HepG2 (cell line): ENCODE data around the gene ZNF416. TPM values are rescaled to one million over a fixed set of nuclear protein-coding genes. Genes with fewer than 3 reads are reported as not detected.
A peak's percentile ranks its signal among the peaks of the same experiment; 100 is the strongest.

Source experiments
- AGO1 ChIP-seq: fragments of 200-400 bp; formaldehyde crosslinking; IDR thresholded peaks from 2 replicates; pipeline ENCODE4 v1.6.1; 2017; ENCODE audit warnings: mild to moderate bottlenecking, low read depth, low read length, moderate library complexity; ENCODE audit not compliant: poor library complexity, severe bottlenecking
- ESRRA ChIP-seq: sonication (generic); formaldehyde crosslinking; IDR thresholded peaks from 2 replicates; pipeline ENCODE4 v1.5.1; 2020; ENCODE audit warnings: mild to moderate bottlenecking, low read depth, missing genetic modification reagents
- KLF15 ChIP-seq: sonication (generic); formaldehyde crosslinking; IDR thresholded peaks from 2 replicates; pipeline ENCODE4 v1.8.1; 2023; ENCODE audit warnings: borderline replicate concordance, mild to moderate bottlenecking, inconsistent platforms, missing genetic modification reagents, mixed read lengths
- MYC ChIP-seq: sonication (generic); formaldehyde crosslinking; IDR thresholded peaks from 2 replicates; pipeline ENCODE4 v1.9.0; 2021; ENCODE audit warnings: missing genetic modification reagents, borderline replicate concordance
- PLRG1 ChIP-seq: fragments of 450-650 bp; conservative IDR thresholded peaks from 2 replicates; pipeline ENCODE4 v1.6.1; 2016
- RFX5 ChIP-seq: IDR thresholded peaks from 2 replicates; pipeline ENCODE4 v1.6.1; 2011; ENCODE audit warnings: low read depth, low read length, improper control_type of control experiment
- SP2 ChIP-seq: sonication (generic); formaldehyde crosslinking; IDR thresholded peaks from 2 replicates; pipeline ENCODE4 v1.5.1; 2020; ENCODE audit warnings: mild to moderate bottlenecking, missing genetic modification reagents
- TSC22D2 ChIP-seq: sonication (generic); formaldehyde crosslinking; IDR thresholded peaks from 2 replicates; pipeline ENCODE4 v1.5.1; 2020; ENCODE audit warnings: missing genetic modification reagents, mild to moderate bottlenecking, borderline replicate concordance
- WIZ ChIP-seq: sonication (generic); formaldehyde crosslinking; IDR thresholded peaks from 2 replicates; pipeline ENCODE4 v1.5.1; 2020; ENCODE audit warnings: mild to moderate bottlenecking, missing genetic modification reagents
- ZFP36L1 ChIP-seq: sonication (generic); formaldehyde crosslinking; IDR thresholded peaks from 2 replicates; pipeline ENCODE4 v1.8.0; 2022; ENCODE audit warnings: mild to moderate bottlenecking, missing genetic modification reagents, moderate library complexity
- ZNF230 ChIP-seq: sonication (generic); formaldehyde crosslinking; IDR thresholded peaks from 2 replicates; pipeline ENCODE4 v1.4.0; 2020; ENCODE audit warnings: mild to moderate bottlenecking, missing genetic modification reagents
- ZNF326 ChIP-seq: sonication (generic); formaldehyde crosslinking; IDR thresholded peaks from 2 replicates; pipeline ENCODE4 v1.4.0; 2020; ENCODE audit warnings: missing genetic modification reagents, borderline replicate concordance
- ZNF34 ChIP-seq: sonication (generic); formaldehyde crosslinking; IDR thresholded peaks from 2 replicates; pipeline ENCODE4 v1.4.0; 2020; ENCODE audit warnings: mild to moderate bottlenecking, missing genetic modification reagents, borderline replicate concordance
- ZNF552 ChIP-seq: sonication (generic); formaldehyde crosslinking; IDR thresholded peaks from 2 replicates; pipeline ENCODE4 v1.9.0; 2022; ENCODE audit warnings: missing genetic modification reagents, mild to moderate bottlenecking, borderline replicate concordance
- polyA plus RNA-seq, 8 experiments: library from polyadenylated mRNA; depleted of rRNA in 3 of 8; stranded (reverse) in 7 of 8; unstranded in 1 of 8; fragments of >200 nt; fragmentation: Illumina TruSeq in 4 of 8; extraction: Trizol in 4 of 8; gene quantifications; 2 replicates each; pipeline versions ENCODE4 v1.2.1 to v1.2.3, GENCODE V29; 2011 to 2016; ENCODE audit warnings: low read depth in 4 of 8, missing spikeins in 1 of 8, mixed read lengths in 1 of 8; ENCODE audit not compliant: insufficient read depth in 1 of 8
- total RNA-seq, 5 experiments: library from RNA; depleted of rRNA; stranded (reverse); fragments of >200 nt; fragmentation: Illumina TruSeq; extraction: Trizol; gene quantifications; 2 replicates each; pipeline ENCODE4 v1.2.3, GENCODE V29; 2016; ENCODE audit warnings: low read depth in 1 of 5
- TF ChIP-seq, protein P1 (sequence below): sonication (generic); formaldehyde crosslinking; conservative IDR thresholded peaks from 2 replicates; pipeline ENCODE4 v1.8.0; 2022; ENCODE audit warnings: mild to moderate bottlenecking, moderate library complexity, missing genetic modification reagents
- TF ChIP-seq, protein P2 (sequence below): sonication (generic); formaldehyde crosslinking; IDR thresholded peaks from 2 replicates; pipeline ENCODE4 v1.8.0; 2023; ENCODE audit warnings: mild to moderate bottlenecking, missing genetic modification reagents
- TF ChIP-seq, protein P3 (sequence below): sonication (generic); formaldehyde crosslinking; IDR thresholded peaks from 2 replicates; pipeline ENCODE4 v1.8.0; 2022; ENCODE audit warnings: mild to moderate bottlenecking, missing genetic modification reagents, moderate library complexity
- TF ChIP-seq, protein P4 (sequence below): IDR thresholded peaks from 2 replicates; pipeline ENCODE4 v1.6.1; 2016; ENCODE audit warnings: low read depth, borderline replicate concordance
- TF ChIP-seq, protein P5 (sequence below): sonication (generic); formaldehyde crosslinking; IDR thresholded peaks from 2 replicates; pipeline ENCODE4 v1.5.0; 2020; ENCODE audit warnings: missing genetic modification reagents, mild to moderate bottlenecking, borderline replicate concordance
- TF ChIP-seq, protein P6 (sequence below): sonication (generic); formaldehyde crosslinking; IDR thresholded peaks from 2 replicates; pipeline ENCODE4 v1.5.0; 2020; ENCODE audit warnings: missing genetic modification reagents

The ZNF416 gene
- total and polyA plus RNA-seq, 2 of the 13 experiments (the other 11 are each of a cell fraction or from before 2014, with no cell fraction given): 1.5 to 5.3 TPM

DNA sequence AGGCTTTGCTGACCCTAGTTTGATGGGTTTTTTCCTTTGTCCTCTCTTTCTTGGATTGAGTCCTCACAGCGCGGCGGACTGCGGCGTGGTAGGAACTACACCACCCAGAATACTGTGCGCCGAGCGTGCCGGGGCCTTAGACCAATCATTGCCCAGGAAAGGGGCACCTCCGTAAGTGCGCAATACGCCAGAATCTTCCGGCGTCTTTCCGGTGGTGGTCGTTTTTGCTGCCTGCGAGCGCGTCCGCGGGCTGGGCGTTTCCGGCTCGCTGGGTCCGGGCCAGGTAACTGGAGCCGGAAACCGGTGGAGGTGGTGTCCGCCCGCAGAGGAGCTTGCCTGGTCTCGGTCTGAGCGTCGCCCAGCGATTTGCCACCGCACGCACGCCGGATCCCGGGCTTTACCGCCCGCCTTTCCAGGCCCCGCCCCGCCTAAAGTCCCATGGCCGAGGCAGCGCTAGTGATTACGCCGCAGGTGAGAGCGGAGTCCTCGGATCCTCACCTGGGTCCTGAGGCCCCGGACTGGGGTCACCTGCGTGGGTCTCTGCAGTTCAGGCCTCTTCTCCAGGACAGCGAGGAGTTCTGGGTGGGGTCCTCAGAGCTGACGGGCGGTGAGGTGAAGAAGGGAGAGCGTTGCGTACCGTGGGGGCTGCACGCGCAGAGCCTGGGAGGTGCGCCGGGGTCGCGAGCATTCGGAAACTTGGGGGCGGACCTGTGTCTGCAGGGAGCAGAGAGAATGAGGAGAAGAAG lies 51.4 kb downstream of the ZNF416 start, which contains the start of gene ZNF549 (continued):
- TF ChIP-seq, protein P1, sequence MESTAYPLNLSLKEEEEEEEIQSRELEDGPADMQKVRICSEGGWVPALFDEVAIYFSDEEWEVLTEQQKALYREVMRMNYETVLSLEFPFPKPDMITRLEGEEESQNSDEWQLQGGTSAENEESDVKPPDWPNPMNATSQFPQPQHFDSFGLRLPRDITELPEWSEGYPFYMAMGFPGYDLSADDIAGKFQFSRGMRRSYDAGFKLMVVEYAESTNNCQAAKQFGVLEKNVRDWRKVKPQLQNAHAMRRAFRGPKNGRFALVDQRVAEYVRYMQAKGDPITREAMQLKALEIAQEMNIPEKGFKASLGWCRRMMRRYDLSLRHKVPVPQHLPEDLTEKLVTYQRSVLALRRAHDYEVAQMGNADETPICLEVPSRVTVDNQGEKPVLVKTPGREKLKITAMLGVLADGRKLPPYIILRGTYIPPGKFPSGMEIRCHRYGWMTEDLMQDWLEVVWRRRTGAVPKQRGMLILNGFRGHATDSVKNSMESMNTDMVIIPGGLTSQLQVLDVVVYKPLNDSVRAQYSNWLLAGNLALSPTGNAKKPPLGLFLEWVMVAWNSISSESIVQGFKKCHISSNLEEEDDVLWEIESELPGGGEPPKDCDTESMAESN (CRISPR knock-in tag): peak; percentile 95
- TF ChIP-seq ZNF326 (CRISPR knock-in tag) (no peak), ESRRA (CRISPR knock-in tag) (peak; percentile 31; the same call in 1 of the 2 replicates), SP2 (CRISPR knock-in tag) (peak; percentile 82), KLF15 (no peak), RFX5 (no peak), PLRG1 (no peak), AGO1 (no peak), ZNF230 (CRISPR knock-in tag) (peak; percentile 42; the same call in 1 of the 2 replicates), WIZ (CRISPR knock-in tag) (peak; percentile 78; the same call in 1 of the 2 replicates), TSC22D2 (CRISPR knock-in tag) (no peak), MYC (peak; percentile 77; the same call in 1 of the 2 replicates), ZFP36L1 (CRISPR knock-in tag) (0 out of 2 replicates have a peak, but pooled peaks have one; percentile 79), ZNF34 (no peak), ZNF552 (CRISPR knock-in tag) (0 out of 2 replicates have a peak, but pooled peaks have one; percentile 44)
- TF ChIP-seq, protein P2, sequence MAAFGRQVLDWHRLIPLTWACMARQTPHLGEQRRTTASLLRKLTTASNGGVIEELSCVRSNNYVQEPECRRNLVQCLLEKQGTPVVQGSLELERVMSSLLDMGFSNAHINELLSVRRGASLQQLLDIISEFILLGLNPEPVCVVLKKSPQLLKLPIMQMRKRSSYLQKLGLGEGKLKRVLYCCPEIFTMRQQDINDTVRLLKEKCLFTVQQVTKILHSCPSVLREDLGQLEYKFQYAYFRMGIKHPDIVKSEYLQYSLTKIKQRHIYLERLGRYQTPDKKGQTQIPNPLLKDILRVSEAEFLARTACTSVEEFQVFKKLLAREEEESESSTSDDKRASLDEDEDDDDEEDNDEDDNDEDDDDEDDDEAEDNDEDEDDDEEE (CRISPR knock-in tag): no peak
- TF ChIP-seq, protein P3, sequence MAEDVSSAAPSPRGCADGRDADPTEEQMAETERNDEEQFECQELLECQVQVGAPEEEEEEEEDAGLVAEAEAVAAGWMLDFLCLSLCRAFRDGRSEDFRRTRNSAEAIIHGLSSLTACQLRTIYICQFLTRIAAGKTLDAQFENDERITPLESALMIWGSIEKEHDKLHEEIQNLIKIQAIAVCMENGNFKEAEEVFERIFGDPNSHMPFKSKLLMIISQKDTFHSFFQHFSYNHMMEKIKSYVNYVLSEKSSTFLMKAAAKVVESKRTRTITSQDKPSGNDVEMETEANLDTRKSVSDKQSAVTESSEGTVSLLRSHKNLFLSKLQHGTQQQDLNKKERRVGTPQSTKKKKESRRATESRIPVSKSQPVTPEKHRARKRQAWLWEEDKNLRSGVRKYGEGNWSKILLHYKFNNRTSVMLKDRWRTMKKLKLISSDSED (CRISPR knock-in tag): no peak
- TF ChIP-seq, protein P4, sequence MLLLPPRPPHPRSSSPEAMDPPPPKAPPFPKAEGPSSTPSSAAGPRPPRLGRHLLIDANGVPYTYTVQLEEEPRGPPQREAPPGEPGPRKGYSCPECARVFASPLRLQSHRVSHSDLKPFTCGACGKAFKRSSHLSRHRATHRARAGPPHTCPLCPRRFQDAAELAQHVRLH: no peak; the same call in 1 of the 2 replicates
- TF ChIP-seq, protein P5, sequence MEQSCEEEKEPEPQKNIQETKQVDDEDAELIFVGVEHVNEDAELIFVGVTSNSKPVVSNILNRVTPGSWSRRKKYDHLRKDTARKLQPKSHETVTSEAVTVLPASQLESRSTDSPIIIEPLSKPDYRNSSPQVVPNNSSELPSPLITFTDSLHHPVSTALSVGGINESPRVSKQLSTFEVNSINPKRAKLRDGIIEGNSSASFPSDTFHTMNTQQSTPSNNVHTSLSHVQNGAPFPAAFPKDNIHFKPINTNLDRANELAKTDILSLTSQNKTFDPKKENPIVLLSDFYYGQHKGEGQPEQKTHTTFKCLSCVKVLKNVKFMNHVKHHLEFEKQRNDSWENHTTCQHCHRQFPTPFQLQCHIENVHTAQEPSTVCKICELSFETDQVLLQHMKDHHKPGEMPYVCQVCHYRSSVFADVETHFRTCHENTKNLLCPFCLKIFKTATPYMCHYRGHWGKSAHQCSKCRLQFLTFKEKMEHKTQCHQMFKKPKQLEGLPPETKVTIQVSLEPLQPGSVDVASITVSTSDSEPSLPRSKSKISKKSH (CRISPR knock-in tag): peak; percentile 68; the same call in 1 of the 2 replicates
- TF ChIP-seq, protein P6, sequence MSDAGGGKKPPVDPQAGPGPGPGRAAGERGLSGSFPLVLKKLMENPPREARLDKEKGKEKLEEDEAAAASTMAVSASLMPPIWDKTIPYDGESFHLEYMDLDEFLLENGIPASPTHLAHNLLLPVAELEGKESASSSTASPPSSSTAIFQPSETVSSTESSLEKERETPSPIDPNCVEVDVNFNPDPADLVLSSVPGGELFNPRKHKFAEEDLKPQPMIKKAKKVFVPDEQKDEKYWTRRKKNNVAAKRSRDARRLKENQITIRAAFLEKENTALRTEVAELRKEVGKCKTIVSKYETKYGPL (CRISPR knock-in tag): no peak
